Endothelial cell of umbilical vein (primary cell): ENCODE data around the gene WDR36.

ENCODE experiments used
- EZH2 ChIP-seq: IDR thresholded peaks from 2 replicates; pipeline ENCODE4 v1.6.1; 2012; ENCODE audit warnings: borderline replicate concordance, low read depth, mild to moderate bottlenecking, moderate library complexity, low read length, inconsistent platforms; ENCODE audit not compliant: severe bottlenecking
- FOS ChIP-seq: IDR thresholded peaks from 2 replicates; pipeline ENCODE4 v1.6.1; 2011; ENCODE audit warnings: mild to moderate bottlenecking, low read length, moderate library complexity, borderline replicate concordance; ENCODE audit not compliant: insufficient read depth
- GATA2 ChIP-seq: IDR thresholded peaks from 2 replicates; pipeline ENCODE4 v1.7.0; 2011; ENCODE audit warnings: low read depth, mild to moderate bottlenecking, moderate library complexity, mixed read lengths, low read length; ENCODE audit not compliant: insufficient read length, insufficient read depth
- MYC ChIP-seq: IDR thresholded peaks from one replicate; pipeline ENCODE4 v1.6.1; 2011; ENCODE audit warnings: mild to moderate bottlenecking, low read depth, low read length
- POLR2A ChIP-seq: IDR thresholded peaks from 2 replicates; pipeline ENCODE4 v1.6.1; 2012; ENCODE audit warnings: low read depth, mild to moderate bottlenecking, control low read depth, low read length
- POLR2AphosphoS5 ChIP-seq: IDR thresholded peaks from 2 replicates; pipeline ENCODE4 v1.6.1; 2012; ENCODE audit warnings: low read depth, mild to moderate bottlenecking, control low read depth, low read length, moderate library complexity; ENCODE audit not compliant: insufficient read depth
- TF ChIP-seq, protein P1 (sequence below), 2 donors: IDR thresholded peaks; 1 replicate in 1 of 2; 2 replicates in 1 of 2; pipeline ENCODE4 v1.5.1; 2011; ENCODE audit warnings: low read length in 2 of 2, mild to moderate bottlenecking in 2 of 2, moderate library complexity in 2 of 2, control low read depth in 1 of 2, inconsistent platforms in 1 of 2, low read depth in 1 of 2; ENCODE audit not compliant: insufficient read depth in 1 of 2; ENCODE audit errors: extremely low read depth in 1 of 2
- TF ChIP-seq, protein P2 (sequence below): IDR thresholded peaks from 2 replicates; pipeline ENCODE4 v1.6.1; 2011; ENCODE audit not compliant: insufficient read depth, insufficient read length

DNA sequence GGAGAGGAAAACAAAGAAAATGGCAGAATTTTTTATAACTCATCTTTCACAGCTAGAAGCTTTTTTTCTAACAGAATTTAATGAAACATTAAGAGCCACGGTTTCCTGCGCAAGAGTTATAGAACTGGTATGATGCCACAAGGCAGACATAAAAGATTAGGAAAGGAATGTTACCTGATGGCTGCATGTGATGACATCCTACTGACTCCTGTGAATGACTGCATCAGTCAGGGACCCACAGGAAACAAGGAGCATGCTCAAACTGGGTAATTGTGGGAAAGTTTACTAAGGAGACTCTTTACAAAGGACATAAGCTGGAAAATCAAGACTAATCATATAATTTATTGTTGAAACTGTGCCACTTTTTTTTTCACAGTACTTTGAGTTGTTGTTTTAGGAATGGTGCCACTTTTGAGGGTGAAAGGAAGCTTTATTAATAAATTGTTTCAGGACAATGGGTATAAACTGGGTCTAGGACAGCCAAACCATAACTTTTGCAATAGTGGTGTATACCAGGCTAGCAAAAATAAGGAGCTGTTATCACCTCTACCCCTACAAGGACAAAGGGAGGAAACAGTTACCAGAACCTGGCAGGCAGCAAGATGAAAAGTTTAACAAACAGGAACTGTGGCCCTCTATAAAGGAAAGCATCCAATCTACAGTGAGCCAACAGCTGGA is 25.7 kb upstream of the WDR36 start:
- TF ChIP-seq POLR2AphosphoS5 (no peak), MYC (no peak), POLR2A (no peak), FOS (no peak), GATA2 (no peak), EZH2 (no peak)
- TF ChIP-seq, protein P1, sequence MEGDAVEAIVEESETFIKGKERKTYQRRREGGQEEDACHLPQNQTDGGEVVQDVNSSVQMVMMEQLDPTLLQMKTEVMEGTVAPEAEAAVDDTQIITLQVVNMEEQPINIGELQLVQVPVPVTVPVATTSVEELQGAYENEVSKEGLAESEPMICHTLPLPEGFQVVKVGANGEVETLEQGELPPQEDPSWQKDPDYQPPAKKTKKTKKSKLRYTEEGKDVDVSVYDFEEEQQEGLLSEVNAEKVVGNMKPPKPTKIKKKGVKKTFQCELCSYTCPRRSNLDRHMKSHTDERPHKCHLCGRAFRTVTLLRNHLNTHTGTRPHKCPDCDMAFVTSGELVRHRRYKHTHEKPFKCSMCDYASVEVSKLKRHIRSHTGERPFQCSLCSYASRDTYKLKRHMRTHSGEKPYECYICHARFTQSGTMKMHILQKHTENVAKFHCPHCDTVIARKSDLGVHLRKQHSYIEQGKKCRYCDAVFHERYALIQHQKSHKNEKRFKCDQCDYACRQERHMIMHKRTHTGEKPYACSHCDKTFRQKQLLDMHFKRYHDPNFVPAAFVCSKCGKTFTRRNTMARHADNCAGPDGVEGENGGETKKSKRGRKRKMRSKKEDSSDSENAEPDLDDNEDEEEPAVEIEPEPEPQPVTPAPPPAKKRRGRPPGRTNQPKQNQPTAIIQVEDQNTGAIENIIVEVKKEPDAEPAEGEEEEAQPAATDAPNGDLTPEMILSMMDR (IDR thresholded peaks at IDR 0.05; ENCODE audit: extremely low read depth in 1 of 2, insufficient read depth in 1 of 2, low read depth in 1 of 2, low read length in 2 of 2) = no peak
- TF ChIP-seq, protein P2, sequence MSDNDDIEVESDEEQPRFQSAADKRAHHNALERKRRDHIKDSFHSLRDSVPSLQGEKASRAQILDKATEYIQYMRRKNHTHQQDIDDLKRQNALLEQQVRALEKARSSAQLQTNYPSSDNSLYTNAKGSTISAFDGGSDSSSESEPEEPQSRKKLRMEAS = no peak
